ENCODE measurements around the gene FAM131A. TPM values are rescaled to one million over a fixed set of nuclear protein-coding genes. Genes with fewer than 3 reads are reported as not detected.
A peak's percentile ranks its signal among the peaks of the same experiment; 100 is the strongest.

FAM131A gene
- total and polyA plus RNA-seq, 9 of the 15 experiments (the other 6 are each of a cell fraction or from before 2014, with no cell fraction given): 0.48 to 11.1 (median 4.3) TPM

DNA sequence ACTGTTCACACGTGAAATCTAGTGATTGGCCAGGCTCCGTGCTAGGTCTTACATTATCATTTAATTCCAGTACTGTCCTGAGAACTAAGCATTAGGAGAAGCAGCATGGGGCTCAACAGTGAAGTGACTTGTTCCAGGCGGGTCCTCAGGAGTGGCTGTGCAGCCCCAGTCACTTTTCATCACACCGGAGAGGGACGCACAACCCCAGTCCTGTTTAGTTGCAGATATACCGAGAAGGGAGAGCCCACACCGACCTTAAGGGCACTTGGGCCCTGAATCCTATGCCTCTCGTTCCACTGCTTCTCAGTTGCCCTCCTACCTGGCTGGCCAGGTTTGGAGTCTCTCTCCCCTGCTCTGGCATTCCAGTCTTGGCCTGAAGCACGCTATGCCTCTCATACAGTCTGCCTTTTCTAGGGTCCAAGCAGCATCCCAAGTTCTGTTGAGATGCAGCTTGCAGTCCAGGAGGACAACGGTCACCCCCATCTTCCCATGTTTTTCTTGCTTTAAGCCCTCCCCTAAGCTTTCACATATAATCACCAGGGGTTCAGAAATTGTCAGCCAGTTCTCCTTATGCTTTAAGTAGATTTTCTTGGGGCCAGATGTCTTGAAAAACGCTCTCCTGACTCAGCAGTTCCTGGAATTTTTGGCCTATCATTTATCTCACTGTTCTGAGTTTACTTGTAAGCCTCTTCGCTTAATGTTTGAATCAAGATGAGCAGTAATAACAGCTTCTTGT lies 10.1 kb downstream of the FAM131A start (continued):
- peak; percentile 48; the same call in 1 of the 2 replicates for TF ChIP-seq SMARCE1 (IDR thresholded peaks at IDR 0.05)
- no peak for TF ChIP-seq HNRNPLL (IDR thresholded peaks at IDR 0.05; ENCODE audit: low read depth, low read length, poor library complexity, severe bottlenecking)
- TF ChIP-seq MTA2 (IDR thresholded peaks at IDR 0.05; ENCODE audit: low read depth): peak; percentile 7; the same call in 1 of the 2 replicates
- TF ChIP-seq ZNF507 (tag; conservative IDR thresholded peaks at IDR 0.05): no peak
- no peak for TF ChIP-seq SMAD1 (IDR thresholded peaks at IDR 0.05; ENCODE audit: low read depth, low read length, partially characterized antibody)
- TF ChIP-seq, protein P1, sequence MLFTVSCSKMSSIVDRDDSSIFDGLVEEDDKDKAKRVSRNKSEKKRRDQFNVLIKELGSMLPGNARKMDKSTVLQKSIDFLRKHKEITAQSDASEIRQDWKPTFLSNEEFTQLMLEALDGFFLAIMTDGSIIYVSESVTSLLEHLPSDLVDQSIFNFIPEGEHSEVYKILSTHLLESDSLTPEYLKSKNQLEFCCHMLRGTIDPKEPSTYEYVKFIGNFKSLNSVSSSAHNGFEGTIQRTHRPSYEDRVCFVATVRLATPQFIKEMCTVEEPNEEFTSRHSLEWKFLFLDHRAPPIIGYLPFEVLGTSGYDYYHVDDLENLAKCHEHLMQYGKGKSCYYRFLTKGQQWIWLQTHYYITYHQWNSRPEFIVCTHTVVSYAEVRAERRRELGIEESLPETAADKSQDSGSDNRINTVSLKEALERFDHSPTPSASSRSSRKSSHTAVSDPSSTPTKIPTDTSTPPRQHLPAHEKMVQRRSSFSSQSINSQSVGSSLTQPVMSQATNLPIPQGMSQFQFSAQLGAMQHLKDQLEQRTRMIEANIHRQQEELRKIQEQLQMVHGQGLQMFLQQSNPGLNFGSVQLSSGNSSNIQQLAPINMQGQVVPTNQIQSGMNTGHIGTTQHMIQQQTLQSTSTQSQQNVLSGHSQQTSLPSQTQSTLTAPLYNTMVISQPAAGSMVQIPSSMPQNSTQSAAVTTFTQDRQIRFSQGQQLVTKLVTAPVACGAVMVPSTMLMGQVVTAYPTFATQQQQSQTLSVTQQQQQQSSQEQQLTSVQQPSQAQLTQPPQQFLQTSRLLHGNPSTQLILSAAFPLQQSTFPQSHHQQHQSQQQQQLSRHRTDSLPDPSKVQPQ (CRISPR knock-in tag; IDR thresholded peaks at IDR 0.05; ENCODE audit: borderline replicate concordance): no peak
- no peak for TF ChIP-seq NFATC3 (IDR thresholded peaks at IDR 0.05)
- TF ChIP-seq, protein P2, sequence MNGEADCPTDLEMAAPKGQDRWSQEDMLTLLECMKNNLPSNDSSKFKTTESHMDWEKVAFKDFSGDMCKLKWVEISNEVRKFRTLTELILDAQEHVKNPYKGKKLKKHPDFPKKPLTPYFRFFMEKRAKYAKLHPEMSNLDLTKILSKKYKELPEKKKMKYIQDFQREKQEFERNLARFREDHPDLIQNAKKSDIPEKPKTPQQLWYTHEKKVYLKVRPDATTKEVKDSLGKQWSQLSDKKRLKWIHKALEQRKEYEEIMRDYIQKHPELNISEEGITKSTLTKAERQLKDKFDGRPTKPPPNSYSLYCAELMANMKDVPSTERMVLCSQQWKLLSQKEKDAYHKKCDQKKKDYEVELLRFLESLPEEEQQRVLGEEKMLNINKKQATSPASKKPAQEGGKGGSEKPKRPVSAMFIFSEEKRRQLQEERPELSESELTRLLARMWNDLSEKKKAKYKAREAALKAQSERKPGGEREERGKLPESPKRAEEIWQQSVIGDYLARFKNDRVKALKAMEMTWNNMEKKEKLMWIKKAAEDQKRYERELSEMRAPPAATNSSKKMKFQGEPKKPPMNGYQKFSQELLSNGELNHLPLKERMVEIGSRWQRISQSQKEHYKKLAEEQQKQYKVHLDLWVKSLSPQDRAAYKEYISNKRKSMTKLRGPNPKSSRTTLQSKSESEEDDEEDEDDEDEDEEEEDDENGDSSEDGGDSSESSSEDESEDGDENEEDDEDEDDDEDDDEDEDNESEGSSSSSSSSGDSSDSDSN (IDR thresholded peaks at IDR 0.05; ENCODE audit: borderline replicate concordance in 1 of 2, low read depth in 2 of 2, low read length in 2 of 2): no peak
- no peak for TF ChIP-seq PURB (CRISPR knock-in tag; IDR thresholded peaks at IDR 0.05; ENCODE audit: low read depth)
- TF ChIP-seq, protein P3, sequence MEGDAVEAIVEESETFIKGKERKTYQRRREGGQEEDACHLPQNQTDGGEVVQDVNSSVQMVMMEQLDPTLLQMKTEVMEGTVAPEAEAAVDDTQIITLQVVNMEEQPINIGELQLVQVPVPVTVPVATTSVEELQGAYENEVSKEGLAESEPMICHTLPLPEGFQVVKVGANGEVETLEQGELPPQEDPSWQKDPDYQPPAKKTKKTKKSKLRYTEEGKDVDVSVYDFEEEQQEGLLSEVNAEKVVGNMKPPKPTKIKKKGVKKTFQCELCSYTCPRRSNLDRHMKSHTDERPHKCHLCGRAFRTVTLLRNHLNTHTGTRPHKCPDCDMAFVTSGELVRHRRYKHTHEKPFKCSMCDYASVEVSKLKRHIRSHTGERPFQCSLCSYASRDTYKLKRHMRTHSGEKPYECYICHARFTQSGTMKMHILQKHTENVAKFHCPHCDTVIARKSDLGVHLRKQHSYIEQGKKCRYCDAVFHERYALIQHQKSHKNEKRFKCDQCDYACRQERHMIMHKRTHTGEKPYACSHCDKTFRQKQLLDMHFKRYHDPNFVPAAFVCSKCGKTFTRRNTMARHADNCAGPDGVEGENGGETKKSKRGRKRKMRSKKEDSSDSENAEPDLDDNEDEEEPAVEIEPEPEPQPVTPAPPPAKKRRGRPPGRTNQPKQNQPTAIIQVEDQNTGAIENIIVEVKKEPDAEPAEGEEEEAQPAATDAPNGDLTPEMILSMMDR (IDR thresholded peaks at IDR 0.05 in 2 of 3, conservative IDR thresholded peaks at IDR 0.05 in 1 of 3; ENCODE audit: insufficient read depth in 2 of 3, low read depth in 1 of 3, low read length in 3 of 3): no peak
- TF ChIP-seq ZFPM2 (CRISPR knock-in tag; IDR thresholded peaks at IDR 0.05): no peak
- TF ChIP-seq, protein P4, sequence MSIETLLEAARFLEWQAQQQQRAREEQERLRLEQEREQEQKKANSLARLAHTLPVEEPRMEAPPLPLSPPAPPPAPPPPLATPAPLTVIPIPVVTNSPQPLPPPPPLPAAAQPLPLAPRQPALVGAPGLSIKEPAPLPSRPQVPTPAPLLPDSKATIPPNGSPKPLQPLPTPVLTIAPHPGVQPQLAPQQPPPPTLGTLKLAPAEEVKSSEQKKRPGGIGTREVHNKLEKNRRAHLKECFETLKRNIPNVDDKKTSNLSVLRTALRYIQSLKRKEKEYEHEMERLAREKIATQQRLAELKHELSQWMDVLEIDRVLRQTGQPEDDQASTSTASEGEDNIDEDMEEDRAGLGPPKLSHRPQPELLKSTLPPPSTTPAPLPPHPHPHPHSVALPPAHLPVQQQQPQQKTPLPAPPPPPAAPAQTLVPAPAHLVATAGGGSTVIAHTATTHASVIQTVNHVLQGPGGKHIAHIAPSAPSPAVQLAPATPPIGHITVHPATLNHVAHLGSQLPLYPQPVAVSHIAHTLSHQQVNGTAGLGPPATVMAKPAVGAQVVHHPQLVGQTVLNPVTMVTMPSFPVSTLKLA (conservative IDR thresholded peaks at IDR 0.05): peak in 1 of 2 experiments; percentile 38; a peak in 1 of 4 replicates
- TF ChIP-seq MYC (IDR thresholded peaks at IDR 0.05; ENCODE audit: low read depth, low read length): no peak
- TF ChIP-seq MYC (CRISPR knock-in tag; IDR thresholded peaks at IDR 0.05; ENCODE audit: borderline replicate concordance, low read depth): no peak
- TF ChIP-seq ZNF764 (CRISPR knock-in tag; IDR thresholded peaks at IDR 0.05; ENCODE audit: low read depth): no peak
- no peak for TF ChIP-seq STAT5B (CRISPR knock-in tag; IDR thresholded peaks at IDR 0.05)
- TF ChIP-seq ZKSCAN3 (CRISPR knock-in tag; IDR thresholded peaks at IDR 0.05): no peak
